ENCODE results near the gene DCAF17. TPM values are rescaled to one million over a fixed set of nuclear protein-coding genes. Genes with fewer than 3 reads are reported as not detected.

Gene DCAF17, protein sequence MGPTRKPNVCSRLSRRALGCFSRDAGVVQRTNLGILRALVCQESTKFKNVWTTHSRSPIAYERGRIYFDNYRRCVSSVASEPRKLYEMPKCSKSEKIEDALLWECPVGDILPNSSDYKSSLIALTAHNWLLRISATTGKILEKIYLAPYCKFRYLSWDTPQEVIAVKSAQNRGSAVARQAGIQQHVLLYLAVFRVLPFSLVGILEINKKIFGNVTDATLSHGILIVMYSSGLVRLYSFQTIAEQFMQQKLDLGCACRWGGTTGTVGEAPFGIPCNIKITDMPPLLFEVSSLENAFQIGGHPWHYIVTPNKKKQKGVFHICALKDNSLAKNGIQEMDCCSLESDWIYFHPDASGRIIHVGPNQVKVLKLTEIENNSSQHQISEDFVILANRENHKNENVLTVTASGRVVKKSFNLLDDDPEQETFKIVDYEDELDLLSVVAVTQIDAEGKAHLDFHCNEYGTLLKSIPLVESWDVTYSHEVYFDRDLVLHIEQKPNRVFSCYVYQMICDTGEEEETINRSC
- 17.8 TPM for polyA plus RNA-seq (2013, experiment 1 of 2)
- 18.9 TPM for polyA plus RNA-seq (2013, experiment 2 of 2)

DNA sequence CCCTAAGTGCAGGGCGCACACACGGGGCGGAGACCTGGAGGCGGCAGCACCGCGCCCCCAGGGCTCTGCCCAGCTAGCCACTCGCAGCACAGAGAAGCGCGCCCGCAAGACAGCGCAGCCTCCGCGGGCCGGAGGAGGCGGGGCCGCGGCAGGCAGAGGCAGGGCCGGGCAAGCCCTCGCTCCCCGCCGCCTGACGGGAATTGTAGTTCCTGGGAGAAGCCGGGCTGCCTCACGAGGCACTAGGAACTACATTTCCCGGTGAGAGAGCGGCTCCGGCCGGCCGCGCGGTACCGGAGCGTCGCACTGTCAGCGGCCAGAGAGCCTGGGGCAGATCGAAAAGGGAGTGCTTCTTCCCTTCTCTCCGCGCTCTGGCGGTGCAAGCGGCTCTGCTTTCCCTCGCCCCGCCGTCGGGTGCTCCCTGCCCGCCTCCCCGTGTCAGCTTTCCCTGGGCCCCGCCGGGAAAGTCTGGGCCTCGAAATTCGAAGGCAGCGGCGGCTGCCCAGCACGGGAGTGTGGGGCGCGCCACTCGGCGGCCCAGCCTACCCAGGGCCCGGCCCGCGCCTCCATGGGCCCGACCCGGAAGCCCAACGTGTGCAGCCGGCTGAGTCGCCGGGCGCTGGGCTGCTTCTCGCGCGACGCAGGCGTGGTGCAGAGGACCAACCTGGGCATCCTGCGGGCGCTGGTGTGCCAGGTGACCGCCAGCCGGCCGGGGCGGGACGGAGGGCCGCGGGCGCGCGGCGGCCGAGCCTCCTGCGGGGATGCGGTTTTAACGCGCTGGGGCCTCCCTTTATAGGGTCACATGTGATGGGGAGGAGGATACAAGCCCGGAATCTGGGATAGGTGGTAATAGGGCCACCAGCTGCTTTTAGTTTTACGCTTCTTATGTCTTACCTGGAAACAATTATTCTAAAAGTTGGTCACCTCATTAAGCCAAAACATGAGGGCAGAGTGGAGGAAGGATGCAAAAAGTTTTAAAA, at the start of gene DCAF17:
Gene DCAF17 (plus strand): TSS at position 214 of the 977 bp plus-strand sequence. CDS start 352 bp downstream, at position 566.
- DNase-seq (ENCODE audit: low spot score): peak; percentile 95
- Histone ChIP-seq H3K9ac (ENCODE audit: low read depth, low read length, poor library complexity) (peak within 1 kb of the TSS; percentile 88), H2AFZ (ENCODE audit: low read length) (peak within 1 kb of the TSS; percentile 92), H4K8ac (ENCODE audit: low read depth, low read length) (no peak within 1 kb of the TSS), H3K4me3 (ENCODE audit: low read length in 2 of 2) (peak within 1 kb of the TSS; percentile 67 to 93), H2AK5ac (ENCODE audit: low read depth, low read length) (peak within 1 kb of the TSS; percentile 37), H2BK15ac (ENCODE audit: low read length) (no peak within 1 kb of the TSS), H3K36me3 (replicated peaks in 1 of 2; ENCODE audit: control insufficient read depth in 2 of 2, insufficient read depth in 2 of 2, low read length in 2 of 2) (peaks cover 5 to 39% of the 10 kb centered on the region in 2 donors), H2BK12ac (ENCODE audit: low read length) (no peak within 1 kb of the TSS), H3K4ac (ENCODE audit: low read length) (peak within 1 kb of the TSS; percentile 89), H3K18ac (ENCODE audit: low read length) (peak within 1 kb of the TSS; percentile 96), H2BK5ac (ENCODE audit: low read length) (peak within 1 kb of the TSS; percentile 94), H2BK120ac (ENCODE audit: low read depth, low read length) (no peak within 1 kb of the TSS), H3K79me1 (ENCODE audit: low read depth, low read length) (no peaks in the 10 kb centered on the region), H3K23ac (ENCODE audit: low read depth, low read length, poor library complexity) (peak within 1 kb of the TSS; percentile 98), H3K9me3 (replicated peaks in 1 of 2; ENCODE audit: control insufficient read depth in 2 of 2, insufficient read depth in 1 of 2, low read depth in 1 of 2, low read length in 2 of 2) (peaks cover 0 to 8% of the 10 kb centered on the region in 2 donors), H3K14ac (ENCODE audit: low read length) (peak within 1 kb of the TSS; percentile 92), H3K4me2 (ENCODE audit: insufficient read depth, low read length, poor library complexity, severe bottlenecking) (peak within 1 kb of the TSS; percentile 82), H3K27me3 (ENCODE audit: control insufficient read depth in 3 of 3, insufficient read depth in 3 of 3, low read depth in 1 of 3, low read length in 3 of 3) (no peaks in the 10 kb centered on the region), H3K4me1 (ENCODE audit: control insufficient read depth in 2 of 2, insufficient read depth in 1 of 2, low read depth in 1 of 2, low read length in 2 of 2) (peaks cover 10 to 12% of the 10 kb centered on the region in 2 donors), H3K27ac (replicated peaks; ENCODE audit: low read length) (peak within 1 kb of the TSS; percentile 95), H4K91ac (ENCODE audit: low read depth, low read length, poor library complexity) (no peak within 1 kb of the TSS)
- WGBS, 2 donors (ENCODE audit: extremely low coverage in 2 of 2, insufficient read length in 2 of 2, insufficient replicate concordance in 1 of 2): no CpG with 5 or more reads among the region's 92 CpGs

- no peak for DNase-seq (ENCODE audit: low spot score)
- WGBS, 2 donors (ENCODE audit: extremely low coverage in 2 of 2, insufficient read length in 2 of 2, insufficient replicate concordance in 1 of 2): no CpG with 5 or more reads among the region's 10 CpGs
Measured at GRCh38 chr2:171386627-171387026, 47.4 kb upstream of the DCAF17 start.

DNA sequence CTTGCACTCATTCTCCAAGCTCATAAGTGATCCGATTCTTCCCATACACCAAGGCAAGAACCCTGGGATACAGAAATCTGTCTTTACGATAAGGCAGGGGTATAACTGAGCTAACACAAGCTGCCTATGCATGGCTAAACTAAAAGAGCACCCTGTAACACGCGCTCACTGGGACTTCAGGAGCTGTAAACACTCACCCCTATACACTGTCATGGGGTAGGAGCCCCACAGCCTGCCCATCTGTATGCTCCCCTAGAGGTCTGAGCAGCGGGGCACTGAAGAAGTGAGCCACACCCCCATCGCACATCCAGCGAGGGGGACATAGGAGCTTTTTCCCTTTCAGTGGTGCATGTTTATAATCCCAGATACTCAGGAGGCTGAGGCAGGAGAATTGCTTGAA, 47.0 kb upstream of the DCAF17 start:
- Histone ChIP-seq H2AFZ (ENCODE audit: low read length) (no peak overlapping the region), H2BK5ac (ENCODE audit: low read length) (no peak overlapping the region), H3K79me1 (ENCODE audit: low read depth, low read length) (peaks cover 2% of the 10 kb centered on the region), H2BK15ac (ENCODE audit: low read length) (no peak overlapping the region), H2BK12ac (ENCODE audit: low read length) (no peak overlapping the region), H4K8ac (ENCODE audit: low read depth, low read length) (no peak overlapping the region), H2BK120ac (ENCODE audit: low read depth, low read length) (no peak overlapping the region), H3K4me3 (ENCODE audit: low read length in 2 of 2) (no peak overlapping the region), H3K9ac (ENCODE audit: low read depth, low read length, poor library complexity) (no peak overlapping the region), H3K4me1 (ENCODE audit: control insufficient read depth in 2 of 2, insufficient read depth in 1 of 2, low read depth in 1 of 2, low read length in 2 of 2) (peaks cover 0 to 6% of the 10 kb centered on the region in 2 donors), H3K14ac (ENCODE audit: low read length) (no peak overlapping the region), H2AK5ac (ENCODE audit: low read depth, low read length) (no peak overlapping the region), H3K18ac (ENCODE audit: low read length) (no peak overlapping the region), H4K91ac (ENCODE audit: low read depth, low read length, poor library complexity) (no peak overlapping the region), H3K4ac (ENCODE audit: low read length) (no peak overlapping the region), H3K36me3 (replicated peaks in 1 of 2; ENCODE audit: control insufficient read depth in 2 of 2, insufficient read depth in 2 of 2, low read length in 2 of 2) (no peaks in the 10 kb centered on the region), H3K27ac (replicated peaks; ENCODE audit: low read length) (no peak overlapping the region), H3K4me2 (ENCODE audit: insufficient read depth, low read length, poor library complexity, severe bottlenecking) (no peak overlapping the region), H3K23ac (ENCODE audit: low read depth, low read length, poor library complexity) (peak overlapping the region; percentile 31), H3K9me3 (replicated peaks in 1 of 2; ENCODE audit: control insufficient read depth in 2 of 2, insufficient read depth in 1 of 2, low read depth in 1 of 2, low read length in 2 of 2) (no peaks in the 10 kb centered on the region), H3K27me3 (ENCODE audit: control insufficient read depth in 3 of 3, insufficient read depth in 3 of 3, low read depth in 1 of 3, low read length in 3 of 3) (no peaks in the 10 kb centered on the region)
- DNase-seq (ENCODE audit: low spot score): no peak
- no CpG with 5 or more reads among the region's 7 CpGs for WGBS, 2 donors (ENCODE audit: extremely low coverage in 2 of 2, insufficient read length in 2 of 2, insufficient replicate concordance in 1 of 2)

More at GRCh38 chr2:171386627-171387026, 47.4 kb upstream of the DCAF17 start:
- H3K18ac ChIP-seq (ENCODE audit: low read length): peak overlapping the region; percentile 52
- no peak overlapping the region for H2BK15ac ChIP-seq (ENCODE audit: low read length)
- no peak overlapping the region for H3K4ac ChIP-seq (ENCODE audit: low read length)
- H3K9me3 ChIP-seq (replicated peaks in 1 of 2; ENCODE audit: control insufficient read depth in 2 of 2, insufficient read depth in 1 of 2, low read depth in 1 of 2, low read length in 2 of 2): no peaks in the 10 kb centered on the region
- peaks cover 2% of the 10 kb centered on the region for H3K79me1 ChIP-seq (ENCODE audit: low read depth, low read length)
- no peak overlapping the region for H2BK120ac ChIP-seq (ENCODE audit: low read depth, low read length)
- no peak overlapping the region for H2AK5ac ChIP-seq (ENCODE audit: low read depth, low read length)
- H3K36me3 ChIP-seq (replicated peaks in 1 of 2; ENCODE audit: control insufficient read depth in 2 of 2, insufficient read depth in 2 of 2, low read length in 2 of 2): no peaks in the 10 kb centered on the region
- H3K14ac ChIP-seq (ENCODE audit: low read length): no peak overlapping the region
- H4K91ac ChIP-seq (ENCODE audit: low read depth, low read length, poor library complexity): no peak overlapping the region
- peaks cover 0 to 6% of the 10 kb centered on the region in 2 donors for H3K4me1 ChIP-seq (ENCODE audit: control insufficient read depth in 2 of 2, insufficient read depth in 1 of 2, low read depth in 1 of 2, low read length in 2 of 2)
- H2AFZ ChIP-seq (ENCODE audit: low read length): no peak overlapping the region
- H3K27me3 ChIP-seq (ENCODE audit: control insufficient read depth in 3 of 3, insufficient read depth in 3 of 3, low read depth in 1 of 3, low read length in 3 of 3): no peaks in the 10 kb centered on the region
- H3K23ac ChIP-seq (ENCODE audit: low read depth, low read length, poor library complexity): peak overlapping the region; percentile 31
- no peak overlapping the region for H2BK5ac ChIP-seq (ENCODE audit: low read length)
- H3K9ac ChIP-seq (ENCODE audit: low read depth, low read length, poor library complexity): peak overlapping the region; percentile 21
- no peak overlapping the region for H2BK12ac ChIP-seq (ENCODE audit: low read length)
- peak overlapping the region in 1 of 2 donors; percentile 10 for H3K4me3 ChIP-seq (ENCODE audit: low read length in 2 of 2)
- H4K8ac ChIP-seq (ENCODE audit: low read depth, low read length): peak overlapping the region; percentile 65
- H3K27ac ChIP-seq (replicated peaks; ENCODE audit: low read length): no peak overlapping the region
- H3K4me2 ChIP-seq (ENCODE audit: insufficient read depth, low read length, poor library complexity, severe bottlenecking): no peak overlapping the region

Data from neuronal stem cell (in vitro differentiated cells).